K562 (cell line): Measurements from ENCODE around the gene ETS2. TPM values are rescaled to one million over a fixed set of nuclear protein-coding genes. Genes with fewer than 3 reads are reported as not detected.
A peak's percentile ranks its signal among the peaks of the same experiment; 100 is the strongest.

Source experiments
- ATAC-seq: fragments of 200-7000 bp; cut with Tn5 transposase; 3 replicates; pipeline ENCODE4 v1.9.1; 2020; ENCODE audit warnings: moderate library complexity
- BruUV-seq: library from RNA; stranded (reverse); fragments of 400-500 nt; replicated peaks from 2 replicates; lab custom pipeline; 2021; lab: Mats Ljungman, UMichigan
- CTCF ChIA-PET: fragments of 300-600 bp; formaldehyde crosslinking; extraction: SDS; loops from one replicate; lab custom pipeline; 2021; ENCODE audit warnings: low intra/inter-chr PET ratio; lab: Yijun Ruan, JAX
- POLR2A ChIA-PET: fragments of 300-600, 350-650 bp; sonication (Branson Sonifier 250); formaldehyde crosslinking; extraction: SDS; loops from one replicate; lab custom pipeline; 2021; ENCODE audit warnings: antibody characterized with exemption, inconsistent platforms; lab: Yijun Ruan, JAX
- DNase-seq, 4 experiments: peaks; one replicate each; pipeline versions ENCODE4 v3.0.0 to v3.0.0-alpha.2; 2011 to 2018; ENCODE audit warnings: low spot score in 3 of 4, mixed read lengths in 3 of 4; ENCODE audit errors: extremely low read depth in 1 of 4
- FAIRE-seq: peaks from 2 replicates; lab custom pipeline; 2011; peaks lifted over from hg19 to GRCh38; lab: Jason Lieb, UNC
- H2AFZ ChIP-seq: 2 replicates; pipeline ENCODE4 v1.6.0; 2011; ENCODE audit warnings: low read depth, low read length, control low read depth, inconsistent platforms
- H3K27ac ChIP-seq: fragments of 200-600 bp; 3 replicates; pipeline ENCODE4 v1.8.0; 2011; ENCODE audit warnings: low read depth, mild to moderate bottlenecking, control low read depth, inconsistent platforms, low read length, moderate library complexity, mixed read lengths; ENCODE audit errors: extremely low read depth
- H3K27me3 ChIP-seq, 2 experiments: fragments of 300-600 bp in 1 of 2; 2 replicates in 1 of 2; 3 replicates in 1 of 2; pipeline versions ENCODE4 v1.6.0 to v1.8.0; 2011; ENCODE audit warnings: inconsistent platforms in 2 of 2, low read length in 2 of 2, mild to moderate bottlenecking in 1 of 2, mixed read lengths in 1 of 2, moderate library complexity in 1 of 2; ENCODE audit not compliant: control insufficient read depth in 2 of 2, insufficient read depth in 2 of 2
- H3K36me3 ChIP-seq: fragments of 300-600 bp; 3 replicates; pipeline ENCODE4 v1.8.0; 2011; ENCODE audit warnings: mild to moderate bottlenecking, low read length, inconsistent platforms; ENCODE audit not compliant: control insufficient read depth, insufficient read depth
- H3K4me1 ChIP-seq, 2 experiments: fragments of 200-600 bp in 1 of 2; replicated peaks in 1 of 2; 2 replicates in 1 of 2; 3 replicates in 1 of 2; pipeline versions ENCODE4 v1.5.1 to v1.8.0; 2011; ENCODE audit warnings: inconsistent platforms in 2 of 2, low read length in 2 of 2, mild to moderate bottlenecking in 1 of 2, mixed read lengths in 1 of 2, moderate library complexity in 1 of 2; ENCODE audit not compliant: control insufficient read depth in 2 of 2, insufficient read depth in 2 of 2
- H3K4me2 ChIP-seq: 2 replicates; pipeline ENCODE4 v1.6.1; 2011; ENCODE audit warnings: low read length, control low read depth, inconsistent platforms, mixed read lengths; ENCODE audit not compliant: insufficient read depth
- H3K4me3 ChIP-seq: fragments of 200-600 bp; sonication (generic), shearing (Covaris generic); 2 replicates; pipeline ENCODE4 v1.5.1; 2016; ENCODE audit warnings: control low read depth, inconsistent platforms
- H3K79me2 ChIP-seq: fragments of 200-600 bp; 3 replicates; pipeline ENCODE4 v1.8.0; 2011; ENCODE audit warnings: low read length, inconsistent platforms; ENCODE audit not compliant: control insufficient read depth, insufficient read depth
- H3K9ac ChIP-seq, 2 experiments: 2 replicates each; pipeline versions ENCODE4 v1.6.0 to v1.6.1; 2011; ENCODE audit warnings: low read depth in 2 of 2, low read length in 2 of 2, control low read depth in 1 of 2, inconsistent platforms in 1 of 2, mild to moderate bottlenecking in 1 of 2, mixed read lengths in 1 of 2; ENCODE audit not compliant: insufficient read depth in 1 of 2
- H3K9me1 ChIP-seq: one replicate; pipeline ENCODE4 v1.6.0; 2011; ENCODE audit warnings: inconsistent platforms, mild to moderate bottlenecking, low read length, moderate library complexity; ENCODE audit not compliant: control insufficient read depth, insufficient read depth
- H3K9me3 ChIP-seq: replicated peaks from 2 replicates; pipeline ENCODE4 v1.5.1; 2011; ENCODE audit warnings: low read depth, low read length, inconsistent platforms; ENCODE audit not compliant: control insufficient read depth, insufficient read depth
- H4K20me1 ChIP-seq: replicated peaks from 2 replicates; pipeline ENCODE4 v1.6.1; 2011; ENCODE audit warnings: low read length, inconsistent platforms, mixed read lengths; ENCODE audit not compliant: control insufficient read depth, insufficient read depth
- CBX3 ChIP-seq, 2 experiments: IDR thresholded peaks; 1 replicate in 1 of 2; 2 replicates in 1 of 2; pipeline ENCODE4 v1.6.1; 2012; ENCODE audit warnings: inconsistent platforms in 2 of 2, low read length in 2 of 2, borderline replicate concordance in 1 of 2, control low read depth in 1 of 2
- CBX8 ChIP-seq: fragments of 200-600 bp; sonication (generic); IDR thresholded peaks from 2 replicates; pipeline ENCODE4 v1.6.1; 2012; ENCODE audit warnings: borderline replicate concordance, mixed run types, low read depth, mild to moderate bottlenecking, moderate library complexity, mixed read lengths, low read length, control low read depth, inconsistent platforms; ENCODE audit not compliant: poor library complexity, severe bottlenecking; ENCODE audit errors: extremely low read depth
- CREB3 ChIP-seq: fragments of 450-650 bp; conservative IDR thresholded peaks from 2 replicates; pipeline ENCODE4 v1.6.1; 2016; ENCODE audit warnings: missing genetic modification characterization, low read depth, mild to moderate bottlenecking, missing compliant biosample characterization, moderate library complexity
- CXXC5 ChIP-seq: fragments of 250-450 bp; sonication (Bioruptor Pico); IDR thresholded peaks from 2 replicates; pipeline ENCODE4 v1.8.0; 2022; ENCODE audit warnings: inconsistent platforms, mild to moderate bottlenecking, moderate library complexity
- FOSL1 ChIP-seq: fragments of 200-800 bp; sonication (Bioruptor generic); conservative IDR thresholded peaks from 2 replicates; pipeline ENCODE4 v1.6.1; 2016; ENCODE audit warnings: missing genetic modification characterization, missing compliant biosample characterization
- HDAC6 ChIP-seq: IDR thresholded peaks from 2 replicates; pipeline ENCODE4 v1.6.1; 2012; ENCODE audit warnings: low read depth, mild to moderate bottlenecking, control low read depth, inconsistent platforms, low read length, moderate library complexity
- MTA2 ChIP-seq: fragments of 450-650 bp; IDR thresholded peaks from 2 replicates; pipeline ENCODE4 v1.6.1; 2016; ENCODE audit warnings: low read depth
- RCOR1 ChIP-seq, 2 experiments: IDR thresholded peaks; 2 replicates each; pipeline ENCODE4 v1.6.1; 2012; ENCODE audit warnings: low read depth in 2 of 2, low read length in 2 of 2, borderline replicate concordance in 1 of 2, improper control_type of control experiment in 1 of 2
- SMAD2 ChIP-seq: fragments of 150-350 bp; IDR thresholded peaks from 2 replicates; pipeline ENCODE4 v1.6.1; 2014; ENCODE audit warnings: low read depth, mild to moderate bottlenecking, low read length
- SRSF9 ChIP-seq: fragments of 200-400 bp; formaldehyde crosslinking; IDR thresholded peaks from 2 replicates; pipeline ENCODE4 v1.6.1; 2017; ENCODE audit warnings: low read depth, low read length, borderline replicate concordance
- TCFL5 ChIP-seq: fragments of 250-450 bp; sonication (Bioruptor Pico); conservative IDR thresholded peaks from 2 replicates; pipeline ENCODE4 v1.6.1; 2021; ENCODE audit warnings: mild to moderate bottlenecking, moderate library complexity, matching md5 sums
- VEZF1 ChIP-seq: fragments of 200-800 bp; sonication (Bioruptor generic); IDR thresholded peaks from 2 replicates; pipeline ENCODE4 v1.6.1; 2017; ENCODE audit warnings: missing genetic modification characterization, missing compliant biosample characterization
- ZNF175 ChIP-seq: fragments of 200-800 bp; sonication (Bioruptor generic); IDR thresholded peaks from 2 replicates; pipeline ENCODE4 v1.6.1; 2016; ENCODE audit warnings: low read depth, mild to moderate bottlenecking, missing genetic modification characterization, missing compliant biosample characterization
- ZNF449 ChIP-seq: fragments of 250-450 bp; sonication (Bioruptor Pico); IDR thresholded peaks from 2 replicates; pipeline ENCODE4 v1.8.0; 2022; ENCODE audit warnings: moderate library complexity, mild to moderate bottlenecking, inconsistent platforms
- ZNF780A ChIP-seq: fragments of 250-450 bp; sonication (Bioruptor Pico); IDR thresholded peaks from 2 replicates; pipeline ENCODE4 v1.5.0; 2021; ENCODE audit warnings: mild to moderate bottlenecking
- WGBS: fragments of 100-300 bp; shearing (Covaris generic); methylation state at CpG from one replicate; pipeline ENCODE4 v1.1.6; 2016; ENCODE audit warnings: low coverage, mixed read lengths; ENCODE audit not compliant: insufficient coverage; ENCODE audit errors: missing lambda C conversion rate; 5-methylcytosine and 5-hydroxymethylcytosine counted together
- in situ Hi-C: fragments of 300-500 bp; cut with MboI; formaldehyde crosslinking; loops from 4 replicates; pipeline ENCODE4 v1.15.0; 2018; ENCODE audit warnings: inconsistent platforms, mixed read lengths
- intact Hi-C: fragments of 100-400 bp; cut with micrococcal nuclease; formaldehyde crosslinking; loops from 2 replicates; pipeline ENCODE4 v1.14.2; 2022
- polyA plus RNA-seq, 8 experiments: library from polyadenylated mRNA; depleted of rRNA in 4 of 8; stranded (reverse) in 5 of 8; unstranded in 3 of 8; fragments of >200 nt; fragmentation: Nextera tagmentation in 2 of 8; fragmentation: Illumina TruSeq in 1 of 8; extraction: Ambion mirVana in 2 of 8; extraction: Trizol in 1 of 8; gene quantifications; 2 replicates each; pipeline versions ENCODE4 v1.2.1 to v1.2.3, GENCODE V29; 2011 to 2014; ENCODE audit warnings: inconsistent platforms in 1 of 8, missing spikeins in 1 of 8
- total RNA-seq, 7 experiments: library from RNA; depleted of rRNA in 6 of 7; stranded (reverse); fragments of >200 nt in 6 of 7; fragmentation: Illumina TruSeq in 2 of 7; extraction: Trizol in 2 of 7; gene quantifications; 2 replicates each; pipeline versions ENCODE4 v1.2.1 to v1.2.3, GENCODE V29; 2011 to 2021; ENCODE audit warnings: low replicate concordance in 1 of 7

ETS2 gene
- total and polyA plus RNA-seq, 9 of the 15 experiments (the other 6 are each of a cell fraction or from before 2014, with no cell fraction given): 1.7 to 24.4 (median 12.2) TPM

DNA sequence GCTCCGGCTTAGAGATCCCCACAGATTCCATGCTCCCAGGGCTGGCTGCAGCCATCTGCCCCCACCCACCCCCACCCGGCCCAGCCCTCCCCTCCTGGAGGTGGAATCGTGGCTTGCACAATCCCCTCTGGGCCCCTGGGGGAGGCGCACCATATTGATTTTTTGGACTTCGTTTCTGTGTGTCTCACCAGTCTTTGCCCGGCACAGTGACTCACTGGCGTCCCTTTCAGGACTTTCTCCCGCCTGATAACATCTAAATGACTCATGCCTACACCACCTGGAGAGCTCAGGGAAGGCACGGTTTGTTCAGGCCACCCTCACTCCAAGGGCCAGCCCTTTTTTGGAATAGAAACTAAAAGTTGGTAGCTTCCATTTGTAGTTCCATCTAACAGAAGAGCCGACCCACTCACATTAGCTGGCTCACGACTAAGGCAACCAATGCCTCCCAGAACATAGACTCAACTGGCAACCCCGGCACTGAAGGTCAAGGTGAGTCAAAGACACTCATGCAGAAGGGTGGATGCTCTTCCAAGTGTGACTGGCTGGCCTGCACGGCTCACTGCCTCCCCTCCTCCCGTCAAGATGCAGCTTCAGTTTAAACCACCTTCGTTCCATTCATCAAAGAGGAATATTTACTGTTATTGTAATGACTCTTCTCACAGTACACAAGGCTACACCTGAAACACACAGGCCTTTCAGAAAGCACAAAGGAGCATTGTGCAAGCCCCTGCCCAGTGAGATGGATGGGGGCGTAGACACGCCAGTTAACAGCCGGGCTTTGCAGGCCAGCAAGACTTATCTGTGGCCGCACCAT is 18.1 kb upstream of the ETS2 start:
- intact Hi-C loops (no loop called here), in situ Hi-C loops (no loop called here)
- peak overlapping the region in 1 of 2 experiments; percentile 31; a peak in 1 of 4 replicates for H3K9ac ChIP-seq
- H3K27ac ChIP-seq: 0 out of 3 replicates have a peak overlapping the region, but pooled peaks have one; percentile 1
- H3K4me1 ChIP-seq: peaks cover 12 to 23% of the 10 kb centered on the region in 2 experiments; a peak in 4 of 5 replicates
- WGBS: 22% methylated on average over 18 of the region's 19 CpGs
- FAIRE-seq: peak; percentile 88
- no peaks in the 10 kb centered on the region for H3K9me1 ChIP-seq
- H3K4me2 ChIP-seq: peak overlapping the region; percentile 28
- no peaks in the 10 kb centered on the region; the same call in 1 of the 2 replicates for H3K9me3 ChIP-seq
- H3K4me3 ChIP-seq: no peak overlapping the region
- peak overlapping the region; percentile 67 for H2AFZ ChIP-seq
- no peaks in the 10 kb centered on the region for H3K27me3 ChIP-seq
- H3K36me3 ChIP-seq: no peaks in the 10 kb centered on the region
- ChIA-PET POLR2A (interaction anchor here (0.8 to 2.2 kb wide), 8 partner anchors 10 to 20 kb away, joined by 3 to 7 read pairs (median 6); partner anchors contain the start of gene ETS2), CTCF (no interaction called here)
- no peaks in the 10 kb centered on the region for H4K20me1 ChIP-seq
- no peaks in the 10 kb centered on the region for H3K79me2 ChIP-seq
- peak; percentile 92 for ATAC-seq
- no TSS peak for BruUV-seq
- peak; percentile 75 to 88 (median 79) for DNase-seq
- peak; percentile 66 for TF ChIP-seq VEZF1 (CRISPR knock-in tag)
- no peak for TF ChIP-seq CBX3 (IDR thresholded peaks at IDR 0.05; ENCODE audit: borderline replicate concordance in 1 of 2, low read length in 2 of 2)
- TF ChIP-seq FOSL1 (tag): peak; percentile 98
- peak; percentile 57; the same call in 1 of the 2 replicates for TF ChIP-seq CXXC5 (CRISPR knock-in tag)
- TF ChIP-seq CREB3 (tag): no peak
- TF ChIP-seq SRSF9: no peak
- peak; percentile 35; the same call in 1 of the 2 replicates for TF ChIP-seq MTA2
- no peak for TF ChIP-seq CBX8
- TF ChIP-seq SMAD2: no peak
- TF ChIP-seq TCFL5 (CRISPR knock-in tag): no peak
- TF ChIP-seq ZNF175 (CRISPR knock-in tag): no peak
- TF ChIP-seq RCOR1 (IDR thresholded peaks at IDR 0.05; ENCODE audit: borderline replicate concordance in 1 of 2, low read depth in 2 of 2, low read length in 2 of 2): peak in 1 of 2 experiments; percentile 33; a peak in 1 of 4 replicates
- no peak for TF ChIP-seq ZNF449 (CRISPR knock-in tag)
- TF ChIP-seq HDAC6: no peak
- TF ChIP-seq ZNF780A (CRISPR knock-in tag): no peak
